Activated CD8-positive, alpha-beta memory T cell treated with anti-CD3 and anti-CD28 coated beads, Interleukin-2, amount 50 U/mL, for 24 hours (primary cell): ENCODE measurements around the gene PRR3.
A peak's percentile ranks its signal among the peaks of the same experiment; 100 is the strongest.

Source experiments
- DNase-seq: peaks from one replicate; pipeline ENCODE4 v3.0.0-alpha.2; 2020; ENCODE audit errors: extremely low read depth

Gene PRR3

DNA sequence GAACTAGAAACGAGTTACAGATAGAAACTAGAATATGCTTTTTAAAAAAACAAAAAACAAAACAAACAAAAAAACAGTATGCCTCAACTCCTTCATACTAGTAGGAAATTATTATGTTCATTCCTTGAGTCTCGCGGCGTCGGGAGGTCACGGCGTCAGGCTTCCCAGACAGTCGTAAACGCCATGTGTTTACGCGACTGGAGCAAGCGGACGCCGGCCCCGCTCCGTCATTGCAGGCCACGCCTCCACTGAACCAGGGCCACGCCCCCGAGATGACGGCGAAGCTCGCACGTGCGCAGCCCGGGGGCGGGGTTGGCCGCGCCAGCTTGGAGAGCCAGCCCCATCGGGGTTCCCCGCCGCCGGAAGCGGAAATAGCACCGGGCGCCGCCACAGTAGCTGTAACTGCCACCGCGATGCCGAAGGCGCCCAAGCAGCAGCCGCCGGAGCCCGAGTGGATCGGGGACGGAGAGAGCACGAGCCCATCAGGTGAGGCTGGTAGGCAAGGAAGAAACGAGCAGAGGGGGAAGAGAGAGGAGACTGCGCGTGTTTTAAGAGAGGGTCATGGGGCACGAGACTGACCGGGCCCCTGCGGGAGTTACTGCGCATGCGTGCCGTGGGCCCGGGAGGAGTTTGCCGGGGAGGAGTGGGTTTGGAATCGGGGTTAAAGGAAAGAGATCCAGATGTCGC, 14.1 kb downstream of the PRR3 start, which contains the start of gene ABCF1:
Gene ABCF1, plus strand, starts transcription at position 368 of the 687 bp plus-strand sequence. Its CDS starts 46 bp downstream, at position 414.
- DNase-seq: peak; percentile 98

DNA sequence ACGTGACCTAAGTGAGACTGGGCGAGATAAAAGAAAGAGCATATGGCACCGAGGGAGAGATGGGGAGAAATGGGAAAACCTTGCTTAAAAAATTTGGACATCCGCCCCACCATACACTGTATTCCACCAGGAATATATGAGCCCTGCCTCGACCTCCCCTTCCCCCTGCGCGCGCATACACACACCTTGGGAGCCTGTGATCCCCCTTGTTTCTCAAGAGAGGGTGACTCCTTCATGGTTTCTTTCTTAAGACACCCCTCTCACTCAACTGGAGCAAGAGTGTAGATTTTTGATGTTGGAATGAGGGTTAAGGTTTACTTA, 14.6 kb downstream of the PRR3 start:
- DNase-seq: no peak

DNA sequence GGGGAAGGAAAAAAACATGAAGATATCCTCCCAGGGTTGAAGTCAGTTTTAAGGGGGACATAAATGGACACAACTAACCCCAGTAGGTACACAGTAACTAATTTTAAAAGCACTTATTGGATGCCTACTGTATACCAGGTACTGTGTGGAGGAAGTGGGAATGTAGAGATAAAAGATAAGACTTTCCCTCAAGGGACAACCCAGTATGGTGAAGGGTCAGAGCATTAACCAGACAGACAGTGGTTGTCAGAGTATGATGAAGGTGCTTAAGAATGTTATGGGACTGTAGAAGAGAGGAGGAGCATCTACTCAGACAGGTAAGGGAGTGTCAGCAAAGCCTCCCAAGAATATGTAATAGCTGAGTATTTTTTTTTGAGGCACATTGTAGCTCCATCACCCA, 15.1 kb downstream of the PRR3 start:
- no peak for DNase-seq

DNA sequence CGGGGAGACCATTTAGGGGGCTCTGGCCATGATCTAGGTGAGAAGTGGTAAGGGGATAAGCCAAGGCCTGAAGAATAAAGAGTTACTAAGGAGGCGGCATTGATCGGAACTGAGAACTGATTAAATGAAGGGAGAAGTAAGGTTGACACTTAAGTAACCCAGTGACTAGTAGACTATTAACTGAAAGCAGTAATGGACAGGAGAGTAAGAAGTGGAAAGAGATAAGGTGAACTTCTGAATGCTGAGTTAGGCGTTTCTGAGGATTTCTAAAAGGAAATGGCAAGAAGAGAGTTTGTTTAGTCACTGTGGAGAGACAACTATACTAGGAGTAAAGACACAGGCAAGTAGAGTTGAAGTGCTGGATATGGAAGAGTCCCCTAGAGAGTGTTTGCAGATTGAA, 16.0 kb downstream of the PRR3 start:
- no peak for DNase-seq

DNA sequence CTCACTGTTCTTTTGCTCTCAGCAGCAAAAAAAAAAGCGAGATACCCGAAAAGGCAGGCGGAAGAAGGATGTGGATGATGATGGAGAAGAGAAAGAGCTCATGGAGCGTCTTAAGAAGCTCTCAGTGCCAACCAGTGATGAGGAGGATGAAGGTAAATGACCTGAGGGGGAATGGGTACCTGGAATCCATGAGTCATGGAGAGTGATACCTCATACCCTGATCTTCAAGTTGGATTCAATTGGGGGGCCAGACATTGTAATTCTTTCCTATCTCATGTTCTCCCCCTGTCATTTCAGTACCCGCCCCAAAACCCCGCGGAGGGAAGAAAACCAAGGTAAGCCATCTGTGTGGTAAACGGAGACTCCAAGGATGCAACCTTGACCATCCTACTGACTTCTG, 21.0 kb downstream of the PRR3 start:
- DNase-seq: no peak

DNA sequence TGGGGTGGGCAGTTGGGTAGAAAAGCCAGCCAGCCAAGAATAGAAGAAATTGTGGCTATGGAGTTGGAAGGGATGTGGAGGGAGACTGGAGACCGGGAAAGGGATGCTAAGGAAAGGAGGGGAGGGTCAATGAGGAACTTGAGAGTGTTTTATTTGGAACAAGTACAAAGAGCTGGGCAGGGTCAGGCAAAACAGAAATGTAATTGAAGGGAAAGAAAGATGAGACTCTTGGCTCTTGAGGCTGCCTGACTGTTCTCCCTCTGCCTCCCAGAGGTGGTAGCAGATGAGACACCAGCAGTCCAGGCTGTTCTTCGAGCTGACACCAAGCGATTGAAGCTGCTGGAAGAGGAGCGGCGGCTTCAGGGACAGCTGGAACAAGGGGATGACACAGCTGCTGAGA, 26.8 kb downstream of the PRR3 start:
- DNase-seq: no peak

DNA sequence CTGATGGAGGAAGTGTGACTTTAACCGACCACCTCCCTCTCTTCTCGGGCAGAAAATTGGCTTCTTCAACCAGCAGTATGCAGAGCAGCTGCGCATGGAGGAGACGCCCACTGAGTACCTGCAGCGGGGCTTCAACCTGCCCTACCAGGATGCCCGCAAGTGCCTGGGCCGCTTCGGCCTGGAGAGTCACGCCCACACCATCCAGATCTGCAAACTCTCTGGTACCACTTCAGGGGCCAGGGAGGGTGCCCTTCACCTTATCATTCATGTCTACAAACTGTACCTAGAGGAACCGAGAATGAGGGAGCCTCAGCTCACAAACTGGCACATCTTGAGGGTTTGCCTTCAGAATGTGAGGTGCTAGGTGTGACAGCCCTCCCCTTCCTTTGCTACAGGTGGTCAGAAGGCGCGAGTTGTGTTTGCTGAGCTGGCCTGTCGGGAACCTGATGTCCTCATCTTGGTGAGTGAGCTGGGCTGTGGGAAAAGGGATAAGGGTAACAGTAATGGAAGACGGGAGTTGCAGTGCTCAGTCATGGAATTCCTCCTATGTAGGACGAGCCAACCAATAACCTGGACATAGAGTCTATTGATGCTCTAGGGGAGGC, 32.8 kb downstream of the PRR3 start:
- DNase-seq: no peak

DNA sequence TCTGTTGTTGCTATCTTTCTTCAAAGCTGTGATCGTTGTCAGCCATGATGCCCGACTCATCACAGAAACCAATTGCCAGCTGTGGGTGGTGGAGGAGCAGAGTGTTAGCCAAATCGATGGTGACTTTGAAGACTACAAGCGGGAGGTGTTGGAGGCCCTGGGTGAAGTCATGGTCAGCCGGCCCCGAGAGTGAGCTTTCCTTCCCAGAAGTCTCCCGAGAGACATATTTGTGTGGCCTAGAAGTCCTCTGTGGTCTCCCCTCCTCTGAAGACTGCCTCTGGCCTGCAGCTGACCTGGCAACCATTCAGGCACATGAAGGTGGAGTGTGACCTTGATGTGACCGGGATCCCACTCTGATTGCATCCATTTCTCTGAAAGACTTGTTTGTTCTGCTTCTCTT, 33.4 kb downstream of the PRR3 start:
- no peak for DNase-seq

DNA sequence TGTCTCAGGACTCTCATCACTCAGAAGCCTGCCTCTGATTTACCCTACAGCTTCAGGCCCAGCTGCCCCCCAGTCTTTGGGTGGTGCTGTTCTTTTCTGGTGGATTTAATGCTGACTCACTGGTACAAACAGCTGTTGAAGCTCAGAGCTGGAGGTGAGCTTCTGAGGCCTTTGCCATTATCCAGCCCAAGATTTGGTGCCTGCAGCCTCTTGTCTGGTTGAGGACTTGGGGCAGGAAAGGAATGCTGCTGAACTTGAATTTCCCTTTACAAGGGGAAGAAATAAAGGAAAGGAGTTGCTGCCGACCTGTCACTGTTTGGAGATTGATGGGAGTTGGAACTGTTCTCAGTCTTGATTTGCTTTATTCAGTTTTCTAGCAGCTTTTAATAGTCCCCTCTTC, 33.9 kb downstream of the PRR3 start:
- no peak for DNase-seq

DNA sequence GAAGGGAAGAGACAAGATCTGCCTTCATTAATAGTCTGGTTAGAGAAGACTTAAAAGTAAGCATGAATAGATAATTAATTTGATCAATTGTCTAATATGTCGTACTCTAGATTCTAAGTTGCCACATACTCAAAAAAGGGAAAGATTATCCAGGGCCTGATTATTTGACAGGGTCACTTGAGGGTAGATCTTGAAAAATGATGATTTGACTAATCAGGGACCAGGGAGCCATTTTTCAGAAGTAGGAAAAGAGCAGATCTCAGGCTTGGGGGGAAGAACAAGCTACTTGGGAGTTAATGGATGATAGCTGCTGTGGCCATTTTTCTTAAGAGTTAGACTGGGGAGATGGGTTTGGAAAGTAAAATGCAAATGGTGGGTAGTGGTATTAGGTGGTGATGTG, 35.2 kb downstream of the PRR3 start:
- DNase-seq: no peak

DNA sequence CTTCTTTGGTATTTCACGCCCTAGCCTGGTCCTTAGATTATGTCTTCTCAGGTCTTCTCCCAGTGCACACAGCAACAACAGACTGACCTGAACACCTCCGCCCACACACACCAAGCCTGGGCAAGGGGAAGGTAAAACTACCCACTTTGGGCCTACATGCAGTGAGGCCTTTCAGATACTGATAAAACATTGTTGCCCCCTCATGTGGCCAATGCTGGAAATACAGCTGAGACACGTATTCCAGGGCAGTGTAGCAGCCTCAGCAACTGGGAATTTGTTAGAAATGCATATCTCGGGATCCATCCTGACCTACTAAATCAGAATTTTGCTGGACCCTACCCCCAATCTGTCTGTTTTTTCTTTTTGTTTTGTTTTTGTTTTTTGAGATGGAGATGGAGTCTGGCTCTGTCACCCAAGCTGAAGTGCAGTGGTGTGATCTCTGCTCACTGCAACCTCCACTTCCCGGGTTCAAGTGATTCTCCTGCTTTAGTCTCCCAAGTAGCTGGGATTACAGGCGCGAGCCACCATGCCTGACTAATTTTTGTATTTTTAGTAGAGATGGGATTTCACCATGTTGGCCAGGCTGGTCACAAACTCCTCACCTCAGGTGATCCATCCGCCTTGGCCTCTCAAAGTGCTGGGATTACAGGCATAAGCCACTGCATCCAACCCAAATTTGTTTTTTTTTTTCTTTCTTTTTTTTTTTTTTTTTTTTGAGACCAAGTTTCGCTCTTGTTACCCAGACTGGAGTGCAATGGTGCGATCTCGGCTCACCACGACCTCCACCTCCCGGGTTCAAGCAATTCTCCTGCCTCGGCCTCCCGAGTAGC, 40.4 kb downstream of the PRR3 start:
- peak; percentile 63 for DNase-seq

DNA sequence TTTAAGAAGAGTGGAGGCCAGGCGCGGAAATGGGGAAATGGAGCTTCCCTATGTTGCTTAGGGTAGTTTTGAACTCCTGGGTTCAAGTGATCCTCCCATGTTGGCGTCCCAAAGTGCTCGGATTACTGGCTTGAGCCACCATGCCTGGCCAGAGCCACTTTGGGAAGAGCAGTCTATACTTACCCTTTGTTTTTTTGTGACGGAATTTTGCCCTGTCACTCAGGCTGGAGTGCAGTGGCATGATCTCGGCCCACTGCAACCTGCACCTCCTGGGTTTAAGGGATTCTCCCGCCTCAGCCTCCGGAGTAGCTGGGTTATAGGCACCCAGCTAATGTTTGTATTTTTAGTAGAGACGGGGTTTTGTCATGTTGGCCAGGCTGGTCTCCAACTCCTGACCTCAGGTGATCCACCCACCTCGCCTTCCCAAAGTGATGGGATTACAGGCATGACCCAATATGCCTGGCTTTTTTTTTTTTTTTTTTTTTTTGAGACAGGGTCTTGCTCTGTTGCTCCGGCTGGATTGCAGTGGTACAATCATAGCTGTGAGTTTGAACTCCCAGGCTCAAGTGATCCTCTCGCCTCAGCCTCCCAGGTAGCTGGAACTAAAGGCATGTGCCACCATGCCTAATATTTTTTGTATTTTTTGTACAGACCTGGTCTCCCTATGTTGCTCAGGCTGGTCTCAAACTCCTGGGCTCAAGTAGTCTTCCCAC, 42.0 kb downstream of the PRR3 start:
- no peak for DNase-seq

DNA sequence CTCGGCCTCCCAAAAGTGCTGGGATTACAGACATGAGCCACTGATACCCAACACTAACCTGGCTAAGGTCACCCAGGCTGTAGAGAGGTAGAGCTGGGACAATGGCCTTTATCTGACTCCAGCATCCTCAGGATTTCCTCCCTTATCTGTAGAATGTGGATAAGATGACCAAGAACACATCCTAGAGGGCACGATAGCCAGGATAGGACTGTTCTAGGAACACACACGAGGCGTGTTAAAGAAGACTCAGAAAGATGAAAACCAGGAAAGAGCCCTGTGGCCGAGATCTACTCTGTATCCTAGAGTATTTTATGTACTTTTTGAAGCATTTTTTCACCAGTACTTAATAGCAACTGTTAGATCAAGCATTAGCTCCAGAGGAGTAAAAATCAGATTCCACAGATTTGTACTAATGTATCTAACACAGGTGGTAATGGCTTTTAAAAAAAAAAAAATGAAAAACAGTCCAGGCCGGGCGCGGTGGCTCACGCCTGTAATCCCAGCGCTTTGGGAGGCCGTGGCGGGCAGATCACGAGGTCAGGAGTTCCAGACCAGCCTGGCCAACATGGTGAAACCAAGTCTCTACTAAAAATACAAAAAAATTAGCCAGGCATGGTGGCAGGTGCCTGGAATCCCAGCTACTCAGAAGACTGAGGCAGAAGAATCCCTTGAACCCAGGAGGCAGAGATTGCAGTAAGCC, 42.7 kb downstream of the PRR3 start:
- DNase-seq: no peak

DNA sequence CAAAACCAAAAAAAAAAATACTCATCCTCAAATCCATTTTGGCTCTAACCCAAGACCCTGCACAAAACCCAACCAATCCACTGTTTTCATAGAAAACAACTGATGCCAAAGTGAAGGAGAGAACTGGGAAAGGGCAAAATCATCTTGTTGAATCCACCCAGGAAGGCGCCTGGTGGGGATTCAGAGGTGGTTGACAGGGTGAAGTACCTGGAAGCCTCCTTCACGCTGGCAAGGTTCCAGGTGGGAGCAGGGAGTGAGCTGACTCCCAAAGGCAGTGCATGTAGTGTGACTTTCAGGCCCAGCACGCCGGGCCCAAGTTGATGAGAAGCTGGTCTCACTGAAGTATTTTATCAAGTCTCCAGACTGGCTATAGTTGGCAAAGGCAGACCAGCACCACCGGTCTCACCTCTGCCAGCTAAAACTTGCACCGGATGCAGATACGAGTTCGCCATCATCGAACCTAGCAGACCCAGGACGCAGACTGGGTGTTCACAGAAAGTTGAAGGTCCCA, 43.4 kb downstream of the PRR3 start:
- DNase-seq: no peak

DNA sequence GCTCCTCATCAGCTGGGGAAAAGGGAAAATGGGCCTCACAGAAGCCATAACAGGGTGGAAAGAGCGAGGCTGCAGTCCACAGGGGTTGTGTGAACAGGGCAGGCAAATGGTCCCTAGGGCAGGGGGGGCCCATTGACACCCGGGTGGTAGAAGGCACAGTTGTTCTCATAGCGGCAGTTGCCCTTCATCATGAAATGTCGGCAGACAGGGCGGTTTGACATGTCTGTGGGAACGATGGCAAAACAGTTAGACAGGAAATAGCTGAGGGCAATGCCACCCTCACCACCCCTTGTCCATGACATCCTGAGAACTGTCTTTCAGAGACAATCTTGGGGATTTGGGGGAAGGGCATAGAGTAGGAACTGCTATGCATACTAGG, 44.3 kb downstream of the PRR3 start:
- DNase-seq: no peak

DNA sequence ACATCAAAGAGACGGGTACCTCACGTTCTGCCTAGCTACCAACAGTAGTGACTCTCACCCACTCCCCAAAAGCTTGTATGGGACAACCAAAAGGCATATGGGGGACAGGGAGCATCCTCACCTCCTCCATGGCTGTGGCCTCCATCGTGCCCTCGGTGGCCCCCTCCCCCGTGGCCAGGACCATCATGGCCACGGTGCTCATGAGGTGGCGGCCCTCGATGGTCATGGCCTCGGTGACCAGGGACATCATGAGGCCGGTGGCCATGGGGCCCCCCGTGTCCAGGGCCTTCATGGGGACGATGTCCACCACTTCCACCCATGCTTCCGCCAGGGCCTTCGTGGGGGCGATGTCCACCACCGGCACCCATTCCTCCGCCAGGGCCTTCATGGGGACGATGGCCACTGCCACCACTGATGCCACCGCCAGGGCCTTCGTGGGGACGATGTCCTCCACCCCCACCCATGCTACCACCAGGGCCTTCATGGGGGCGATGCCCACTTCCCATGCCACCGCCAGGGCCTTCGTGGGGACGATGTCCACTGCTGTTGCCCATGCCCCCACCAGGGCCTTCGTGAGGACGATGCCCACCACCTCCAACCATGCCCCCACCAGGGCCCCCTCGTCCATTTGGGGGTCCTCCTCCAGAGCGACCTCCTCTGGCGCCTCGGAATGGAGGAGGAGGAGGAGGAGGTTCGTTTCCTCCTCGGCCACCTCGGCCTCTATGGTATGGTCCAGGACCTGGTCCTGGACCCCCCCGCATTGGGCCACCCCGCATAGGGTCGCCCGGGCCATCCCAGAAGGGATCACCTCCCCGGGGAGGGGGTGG, 44.9 kb downstream of the PRR3 start:
- DNase-seq: no peak

DNA sequence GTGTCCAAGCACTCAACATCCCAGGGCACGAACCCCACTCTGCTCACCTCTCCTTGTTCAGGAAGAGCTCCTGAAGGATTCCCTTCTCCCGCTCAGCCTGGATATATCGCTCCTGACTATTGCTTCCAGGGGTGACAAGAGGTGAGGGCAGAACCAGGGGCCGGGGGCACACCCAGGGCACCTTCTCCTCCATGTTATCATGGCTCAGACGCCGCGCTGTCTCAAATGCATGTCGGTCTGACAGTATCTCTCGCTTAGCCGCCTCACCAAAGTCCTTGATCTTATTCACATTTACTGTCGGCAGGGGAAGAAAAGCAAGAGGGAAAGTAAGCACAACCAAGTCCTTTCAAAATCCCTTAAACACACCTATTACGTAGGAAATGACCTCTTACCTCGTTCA, 46.9 kb downstream of the PRR3 start:
- DNase-seq: no peak

DNA sequence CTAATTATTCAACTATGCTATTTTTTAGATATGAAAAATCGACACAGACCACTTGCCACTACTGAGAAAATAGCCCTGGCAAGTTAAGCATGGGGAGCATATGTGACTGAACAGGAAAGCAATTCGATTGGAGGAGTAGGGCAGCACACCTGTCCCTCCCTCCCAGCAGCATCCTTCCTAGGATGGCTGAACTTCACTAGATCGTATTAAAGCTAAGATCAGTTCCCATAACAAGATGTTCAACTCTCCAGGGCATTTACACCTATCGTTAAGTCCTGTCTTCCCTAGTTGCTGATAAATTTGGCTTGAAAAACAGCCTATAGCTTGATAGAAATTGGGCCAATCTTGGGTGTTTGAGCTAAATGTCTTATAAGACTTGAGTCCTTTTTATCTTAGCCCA, 53.0 kb downstream of the PRR3 start:
- DNase-seq: no peak

DNA sequence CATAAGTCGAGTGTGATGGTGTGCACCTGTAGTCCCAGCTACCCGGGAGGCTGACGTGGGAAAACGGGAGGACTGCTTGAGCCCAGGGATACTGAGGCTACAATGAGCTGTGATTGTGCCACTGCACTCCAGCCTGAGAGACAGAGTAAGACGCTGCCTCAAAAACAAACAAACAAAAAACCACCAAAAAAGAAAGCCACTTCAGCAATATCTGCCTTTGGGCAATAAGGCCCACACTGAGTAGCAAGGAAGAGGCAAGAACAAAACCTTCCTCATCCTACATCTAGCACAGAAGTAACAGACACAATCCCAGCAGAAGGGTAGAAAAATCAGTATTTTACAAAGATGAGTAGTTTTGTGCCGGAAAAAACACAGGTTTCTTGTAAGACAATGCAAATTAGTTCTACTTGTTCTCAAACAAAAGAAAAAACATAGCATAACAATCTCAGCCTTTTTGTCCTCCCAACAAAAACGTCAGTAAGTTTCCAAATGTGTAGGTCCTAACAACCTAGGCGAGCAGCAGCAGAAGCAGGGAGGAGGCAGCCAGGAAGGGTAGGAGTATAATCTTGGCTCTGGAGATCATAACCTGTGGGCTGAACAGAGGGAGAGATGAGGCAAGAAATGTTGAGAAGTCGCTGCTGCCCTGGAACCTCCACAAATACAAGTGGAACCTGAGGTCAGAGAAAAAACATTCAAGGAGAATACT, 54.2 kb downstream of the PRR3 start:
- no peak for DNase-seq

DNA sequence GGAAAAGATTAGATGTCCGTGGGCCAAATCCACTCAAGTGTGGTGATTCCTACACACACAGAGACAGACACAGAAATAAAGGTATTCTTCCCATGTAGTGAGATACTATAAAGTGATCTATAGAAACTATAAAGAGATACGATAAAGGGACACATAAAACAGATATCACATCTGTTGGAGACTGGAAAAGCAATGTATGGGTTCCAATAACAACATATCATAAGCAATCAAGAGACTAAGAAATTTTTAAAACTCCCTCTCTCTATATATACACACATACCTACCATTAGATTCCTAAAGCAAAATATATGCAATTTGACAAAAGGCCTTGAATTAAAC, 54.7 kb downstream of the PRR3 start:
- no peak for DNase-seq
